Fibroblast of villous mesenchyme (primary cell): ENCODE measurements around the gene TOMM7. TPM values are rescaled to one million over a fixed set of nuclear protein-coding genes. Genes with fewer than 3 reads are reported as not detected.

Experiments
- DNase-seq: peaks from one replicate; pipeline ENCODE4 v3.0.0-alpha.2; 2010; ENCODE audit warnings: low read depth
- H3K4me3 ChIP-seq: 2 replicates; pipeline ENCODE4 v1.5.1; 2011; ENCODE audit warnings: low read depth, mild to moderate bottlenecking, low read length
- CTCF ChIP-seq: IDR thresholded peaks from 2 replicates; pipeline ENCODE4 v1.5.1; 2012; ENCODE audit warnings: low read depth, mild to moderate bottlenecking, low read length; ENCODE audit not compliant: insufficient read depth
- total RNA-seq: library from RNA; depleted of rRNA; stranded (reverse); fragments of >200 nt; gene quantifications from 2 replicates; pipeline ENCODE4 v1.2.3, GENCODE V29; 2012

Gene TOMM7
- total RNA-seq, 1 donor = 135 TPM

DNA sequence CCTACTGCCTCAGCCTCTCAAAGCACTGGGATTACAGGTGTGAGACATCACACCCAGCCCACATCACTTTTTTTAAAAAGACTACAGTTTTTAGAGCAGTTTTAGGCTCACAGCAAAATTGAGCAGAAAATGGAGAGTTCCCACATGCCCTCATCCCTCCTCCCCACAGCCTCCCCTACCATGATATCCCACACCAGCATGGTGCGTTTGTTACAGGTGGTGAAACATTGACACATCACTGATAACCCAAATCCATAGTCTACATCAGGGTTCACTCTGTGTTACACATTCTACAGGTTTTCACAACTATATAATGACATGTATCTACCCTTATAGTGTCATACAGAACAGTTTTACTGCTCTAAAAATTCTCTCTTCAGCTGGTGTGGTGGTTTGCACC lies 24.3 kb upstream of the TOMM7 start:
- H3K4me3 ChIP-seq = no peak overlapping the region
- TF ChIP-seq CTCF = no peak

DNA sequence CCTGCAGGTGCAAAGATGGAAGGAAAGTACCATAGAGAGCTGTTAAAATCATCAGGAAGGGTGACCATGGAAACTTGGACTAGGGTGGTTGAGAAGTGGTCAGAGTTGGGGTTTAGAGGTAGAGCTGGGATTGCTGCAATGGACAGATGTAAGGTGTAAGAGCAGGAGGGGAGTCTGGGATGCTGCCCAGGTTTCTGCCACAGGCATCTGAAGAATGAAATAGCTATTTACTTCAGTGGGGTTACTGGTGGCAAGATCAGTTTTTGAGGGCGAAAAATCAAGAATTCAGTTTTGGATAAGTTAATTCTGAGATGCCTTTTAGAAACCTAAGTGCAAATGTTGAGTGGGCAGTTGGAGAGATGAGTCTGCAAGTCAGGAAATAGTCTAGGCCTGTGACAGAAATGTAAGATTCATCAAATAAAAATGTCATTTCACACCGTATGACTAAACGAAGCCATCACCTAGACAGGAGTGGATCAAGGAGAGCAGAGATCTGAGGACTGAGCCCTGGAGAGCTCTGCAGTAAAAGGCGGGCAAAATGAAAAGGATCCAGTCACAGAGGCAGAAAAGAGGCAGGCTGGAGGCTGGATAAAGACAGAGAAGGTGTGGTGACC lies 22.7 kb upstream of the TOMM7 start:
- no peak for DNase-seq
- no peak for TF ChIP-seq CTCF
- H3K4me3 ChIP-seq = no peak overlapping the region

More for the DNA sequence above, 24.3 kb upstream of the TOMM7 start:
- no peak for DNase-seq

- no peak for DNase-seq
- H3K4me3 ChIP-seq = no peak overlapping the region
These were observed 21.1 kb upstream of the TOMM7 start for GRCh38 chr7:22843681-22844309.

DNA sequence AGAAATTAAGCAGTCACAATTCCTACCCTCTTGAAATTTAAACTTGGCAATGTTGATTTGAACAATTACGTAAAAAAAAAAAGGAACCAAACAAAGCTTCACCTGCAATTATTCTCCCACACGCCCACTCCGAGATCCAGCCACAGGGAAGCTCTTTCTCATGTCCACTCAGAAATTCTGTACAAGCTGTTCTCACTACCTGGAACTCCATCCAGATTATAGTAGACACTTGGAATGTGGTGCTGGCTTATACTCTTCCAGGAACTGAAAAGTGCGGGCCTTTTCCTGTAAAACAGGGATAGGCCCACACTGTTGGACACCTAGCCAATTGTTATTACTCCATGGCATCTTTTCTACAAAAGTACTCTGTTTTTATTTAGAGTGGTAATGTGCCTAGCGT lies 20.3 kb upstream of the TOMM7 start:
- H3K4me3 ChIP-seq = no peak overlapping the region
- TF ChIP-seq CTCF = no peak
- DNase-seq = no peak

More at GRCh38 chr7:22843681-22844309, 21.1 kb upstream of the TOMM7 start:
- TF ChIP-seq CTCF = no peak

- no peak for TF ChIP-seq CTCF
- no peak for DNase-seq
- no peak overlapping the region for H3K4me3 ChIP-seq
These were observed 19.8 kb upstream of the TOMM7 start for GRCh38 chr7:22842383-22842941.

DNA sequence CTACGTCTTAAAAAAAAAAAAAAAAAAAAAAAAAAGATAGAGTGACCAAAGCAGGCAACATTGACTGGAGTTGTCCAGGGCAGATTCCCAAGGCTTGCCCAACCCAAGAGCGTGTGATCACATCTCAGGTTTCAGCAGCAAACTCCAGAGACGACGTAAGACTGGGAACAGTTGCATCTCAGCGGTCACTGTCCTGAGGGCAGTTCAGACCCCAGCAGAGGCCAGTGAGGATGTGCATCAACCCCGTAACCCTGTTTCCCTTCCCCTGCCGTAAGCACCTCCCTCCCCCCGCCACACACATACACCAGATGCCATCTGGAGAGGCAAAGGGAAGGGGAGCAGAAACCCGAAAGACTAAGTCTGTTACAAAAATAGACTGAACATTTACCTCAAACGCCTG lies 19.3 kb upstream of the TOMM7 start:
- H3K4me3 ChIP-seq = no peak overlapping the region
- DNase-seq = peak; percentile 62
- TF ChIP-seq CTCF = no peak
